Thoracic aorta (tissue), 2 donors: ENCODE results near the gene MYH10. TPM values are rescaled to one million over a fixed set of nuclear protein-coding genes. Genes with fewer than 3 reads are reported as not detected.

Experiments used
- ATAC-seq: fragments of 150-250 bp; one replicate; pipeline ENCODE4 v1.8.0; 2017; ENCODE audit warnings: low read depth; ENCODE audit not compliant: insufficient number of reproducible peaks, low FRiP score
- DNase-seq: peaks from one replicate; pipeline ENCODE4 v3.0.0-alpha.2; 2020; ENCODE audit warnings: low spot score
- H3K27ac ChIP-seq, 2 donors: fragments of 200-600 bp; sonication (generic); 1 replicate in 1 of 2; 2 replicates in 1 of 2; pipeline ENCODE4 v1.5.1; 2016; ENCODE audit warnings: mild to moderate bottlenecking in 2 of 2, moderate library complexity in 2 of 2
- H3K27me3 ChIP-seq: fragments of 200-600 bp; sonication (generic); replicated peaks from 2 replicates; pipeline ENCODE4 v1.6.0; 2016; ENCODE audit warnings: mild to moderate bottlenecking; ENCODE audit not compliant: insufficient read depth
- H3K36me3 ChIP-seq: fragments of 200-600 bp; sonication (generic); one replicate; pipeline ENCODE4 v1.5.1; 2016
- H3K4me1 ChIP-seq, 2 donors: fragments of 200-600 bp; sonication (generic); 1 replicate in 1 of 2; 2 replicates in 1 of 2; pipeline versions ENCODE4 v1.5.1 to v1.6.0; 2016; ENCODE audit warnings: low read depth in 2 of 2, mild to moderate bottlenecking in 1 of 2; ENCODE audit not compliant: control insufficient read depth in 1 of 2
- H3K4me3 ChIP-seq: fragments of 200-600 bp; sonication (generic); 2 replicates; pipeline ENCODE4 v1.5.1; 2016; ENCODE audit warnings: mild to moderate bottlenecking
- H3K9me3 ChIP-seq: fragments of 200-600 bp; sonication (generic); 2 replicates; pipeline ENCODE4 v1.5.1; 2016
- total RNA-seq, 2 donors: library from RNA; depleted of rRNA; stranded (reverse); fragments of >200 nt; gene quantifications; one replicate each; pipeline versions ENCODE4 v1.1.0 to v1.2.3, GENCODE V29; 2016
- TF ChIP-seq, protein P1 (sequence below): fragments of 200-600 bp; sonication (generic); IDR thresholded peaks from one replicate; pipeline ENCODE4 v1.5.1; 2019; ENCODE audit warnings: antibody characterized with exemption

Gene MYH10
- total RNA-seq, 2 donors from 2014 or later = 1,436 to 1,719 TPM

DNA sequence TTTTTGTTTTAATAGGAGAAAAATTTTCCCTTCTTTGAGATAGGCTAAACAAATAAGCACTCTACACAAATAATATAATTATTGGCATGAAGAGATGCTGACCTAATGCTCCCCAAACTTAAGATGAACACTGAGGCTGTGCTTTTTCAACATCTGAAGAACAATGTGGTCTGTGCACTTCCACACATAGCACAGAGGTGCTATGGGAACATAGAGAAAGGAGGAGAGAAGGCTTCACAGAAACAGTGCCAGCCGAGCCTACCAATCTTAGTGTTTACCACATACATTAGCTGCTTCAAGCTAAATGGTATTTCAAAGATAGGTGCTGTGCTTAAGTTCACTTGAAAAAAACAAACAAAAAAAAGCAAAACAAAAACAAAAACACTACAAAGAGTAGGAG lies 72.4 kb downstream of the MYH10 start:
- H3K4me3 ChIP-seq = no peak overlapping the region
- peaks cover 28 to 93% of the 10 kb centered on the region in 2 donors for H3K4me1 ChIP-seq
- no peaks in the 10 kb centered on the region for H3K9me3 ChIP-seq
- ATAC-seq (no peak), DNase-seq (no peak)
- peak overlapping the region; percentile 66 to 74 for H3K27ac ChIP-seq
- no peaks in the 10 kb centered on the region for H3K27me3 ChIP-seq
- peaks cover 10% of the 10 kb centered on the region for H3K36me3 ChIP-seq
- TF ChIP-seq, protein P1, sequence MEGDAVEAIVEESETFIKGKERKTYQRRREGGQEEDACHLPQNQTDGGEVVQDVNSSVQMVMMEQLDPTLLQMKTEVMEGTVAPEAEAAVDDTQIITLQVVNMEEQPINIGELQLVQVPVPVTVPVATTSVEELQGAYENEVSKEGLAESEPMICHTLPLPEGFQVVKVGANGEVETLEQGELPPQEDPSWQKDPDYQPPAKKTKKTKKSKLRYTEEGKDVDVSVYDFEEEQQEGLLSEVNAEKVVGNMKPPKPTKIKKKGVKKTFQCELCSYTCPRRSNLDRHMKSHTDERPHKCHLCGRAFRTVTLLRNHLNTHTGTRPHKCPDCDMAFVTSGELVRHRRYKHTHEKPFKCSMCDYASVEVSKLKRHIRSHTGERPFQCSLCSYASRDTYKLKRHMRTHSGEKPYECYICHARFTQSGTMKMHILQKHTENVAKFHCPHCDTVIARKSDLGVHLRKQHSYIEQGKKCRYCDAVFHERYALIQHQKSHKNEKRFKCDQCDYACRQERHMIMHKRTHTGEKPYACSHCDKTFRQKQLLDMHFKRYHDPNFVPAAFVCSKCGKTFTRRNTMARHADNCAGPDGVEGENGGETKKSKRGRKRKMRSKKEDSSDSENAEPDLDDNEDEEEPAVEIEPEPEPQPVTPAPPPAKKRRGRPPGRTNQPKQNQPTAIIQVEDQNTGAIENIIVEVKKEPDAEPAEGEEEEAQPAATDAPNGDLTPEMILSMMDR = no peak

DNA sequence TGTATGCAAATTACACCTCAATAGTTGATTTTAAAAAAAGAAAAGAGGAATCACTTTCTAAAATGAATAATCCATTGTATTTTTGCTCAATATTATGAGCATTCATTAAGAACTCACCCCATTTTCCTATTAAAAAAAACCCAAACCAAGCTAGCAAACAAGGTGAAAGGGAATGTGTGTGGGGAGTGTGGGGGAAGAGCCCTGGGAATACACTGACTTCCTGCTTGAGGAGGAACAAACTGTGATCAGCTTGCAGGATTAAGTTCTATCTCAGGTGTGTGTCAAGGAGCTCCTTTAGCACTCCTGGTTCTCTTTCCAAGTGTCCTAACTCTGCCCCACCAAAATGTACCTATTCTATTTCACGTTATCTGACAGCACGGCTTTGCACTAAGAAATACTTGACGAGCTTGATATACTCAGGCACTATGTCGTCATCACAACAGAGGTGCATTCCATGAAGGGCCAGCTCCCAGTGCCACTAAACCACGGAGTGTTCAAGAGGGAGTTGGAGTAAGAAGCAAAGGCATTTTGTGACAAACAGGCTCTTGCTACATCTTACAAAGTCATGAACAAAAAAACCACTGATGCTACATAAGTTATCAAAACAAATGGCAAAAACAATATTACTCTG lies 73.2 kb downstream of the MYH10 start:
- H3K27me3 ChIP-seq = no peaks in the 10 kb centered on the region
- peaks cover 19% of the 10 kb centered on the region for H3K36me3 ChIP-seq
- peaks cover 33 to 93% of the 10 kb centered on the region in 2 donors for H3K4me1 ChIP-seq
- ATAC-seq (peak; percentile 44), DNase-seq (no peak)
- H3K27ac ChIP-seq = peak overlapping the region; percentile 66 to 74
- no peak overlapping the region for H3K4me3 ChIP-seq
- TF ChIP-seq, protein P1 = no peak
- no peaks in the 10 kb centered on the region for H3K9me3 ChIP-seq

DNA sequence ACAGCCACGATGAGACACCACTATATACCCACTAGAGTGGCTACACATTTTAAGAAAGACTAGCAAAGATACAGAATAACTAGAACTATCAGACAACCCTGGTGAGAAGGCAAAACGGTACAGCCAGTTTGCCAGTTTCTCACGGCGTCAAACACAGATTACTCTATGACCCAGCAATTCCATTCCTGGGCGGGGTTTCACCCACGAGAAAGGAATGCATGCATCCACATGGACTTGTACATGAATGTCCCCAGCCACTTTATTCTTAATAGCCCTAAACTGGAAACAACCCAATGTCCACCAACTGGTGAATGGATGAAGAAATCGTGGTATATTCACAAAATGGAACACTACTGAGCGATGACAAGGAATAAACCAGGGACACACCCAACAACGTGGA lies 74.5 kb downstream of the MYH10 start:
- H3K27me3 ChIP-seq = no peaks in the 10 kb centered on the region
- H3K27ac ChIP-seq = peak overlapping the region; percentile 66 to 74
- peak; percentile 58 for ATAC-seq
- peaks cover 34 to 88% of the 10 kb centered on the region in 2 donors for H3K4me1 ChIP-seq
- TF ChIP-seq, protein P1 = no peak
- DNase-seq = peak; percentile 23
- peaks cover 20% of the 10 kb centered on the region for H3K36me3 ChIP-seq
- peak overlapping the region; percentile 15 for H3K4me3 ChIP-seq
- no peaks in the 10 kb centered on the region for H3K9me3 ChIP-seq

DNA sequence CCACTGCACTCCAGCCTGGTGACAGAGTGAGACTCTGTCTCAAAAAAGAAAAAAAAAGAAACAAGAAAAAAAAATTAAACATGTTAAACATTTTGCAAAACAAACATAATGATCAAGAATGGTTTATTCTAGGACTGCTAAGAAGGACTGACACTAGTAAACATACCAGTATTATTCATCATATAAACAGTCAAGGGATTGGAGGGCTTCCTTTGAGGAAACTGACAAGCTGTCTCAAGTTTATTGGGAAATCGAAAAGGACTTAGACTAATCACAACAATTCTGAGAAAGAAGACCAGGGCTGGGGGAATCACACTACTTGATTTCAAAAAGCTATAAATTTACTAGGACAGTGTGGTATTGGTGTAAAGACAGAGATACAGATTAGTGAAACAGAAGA lies 75.5 kb downstream of the MYH10 start:
- TF ChIP-seq, protein P1 = no peak
- H3K9me3 ChIP-seq = no peaks in the 10 kb centered on the region
- H3K4me1 ChIP-seq = peaks cover 30 to 79% of the 10 kb centered on the region in 2 donors
- ATAC-seq (no peak), DNase-seq (no peak)
- peak overlapping the region; percentile 66 to 74 for H3K27ac ChIP-seq
- H3K36me3 ChIP-seq = peaks cover 12% of the 10 kb centered on the region
- no peak overlapping the region for H3K4me3 ChIP-seq
- no peaks in the 10 kb centered on the region for H3K27me3 ChIP-seq

DNA sequence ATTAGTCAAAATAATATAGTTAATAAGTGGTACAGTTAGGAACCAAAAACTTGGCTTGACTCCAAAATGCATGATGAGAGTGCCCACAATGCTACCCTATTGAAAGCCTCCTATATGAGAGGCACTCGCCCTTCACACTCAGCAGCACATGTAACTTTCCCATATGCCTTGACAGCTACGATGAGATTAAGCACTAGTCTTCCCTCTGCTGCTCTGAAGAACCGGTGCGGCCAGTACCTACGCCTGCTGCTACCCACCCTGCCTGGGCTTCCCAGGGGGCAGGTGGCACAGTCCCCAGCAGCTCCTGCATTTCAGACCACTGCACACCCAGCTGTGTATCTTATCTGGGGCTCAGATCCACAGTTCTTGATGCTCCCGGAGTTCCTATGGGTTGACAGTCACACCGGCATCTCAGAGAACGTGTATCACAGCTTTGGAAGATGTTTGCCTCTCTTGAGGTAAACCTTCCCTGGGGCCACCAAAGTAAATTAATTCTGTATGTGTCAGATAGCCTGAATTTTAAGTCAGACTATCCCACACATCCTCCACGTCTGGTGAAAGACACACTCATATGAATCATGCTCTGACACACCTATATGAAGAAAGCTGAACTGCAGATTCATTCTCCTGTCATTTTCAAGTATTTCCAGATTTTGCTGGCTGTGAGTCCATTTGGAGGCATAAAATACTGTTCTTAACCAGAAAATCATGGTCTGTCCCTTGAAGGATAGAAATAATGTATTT lies 77.8 kb downstream of the MYH10 start:
- DNase-seq = no peak
- Histone ChIP-seq H3K27ac (peak overlapping the region; percentile 59 to 65), H3K4me3 (no peak overlapping the region), H3K36me3 (peaks cover 28% of the 10 kb centered on the region), H3K9me3 (no peaks in the 10 kb centered on the region), H3K27me3 (no peaks in the 10 kb centered on the region), H3K4me1 (peaks cover 19 to 62% of the 10 kb centered on the region in 2 donors)
- ATAC-seq = no peak
- TF ChIP-seq, protein P1 = no peak
